GM13976 (cell line): Measurements from ENCODE around the gene GZMM.

Source experiments
- DNase-seq: peaks from one replicate; pipeline ENCODE4 v3.0.0; 2012; ENCODE audit warnings: low spot score
- CTCF ChIP-seq: IDR thresholded peaks from 2 replicates; pipeline ENCODE4 v1.5.1; 2012; ENCODE audit warnings: borderline replicate concordance, mild to moderate bottlenecking; ENCODE audit not compliant: insufficient read depth; ENCODE audit errors: extremely low read depth, missing control alignments, control extremely low read depth
- in situ Hi-C: fragments of 300-500 bp; cut with MboI; formaldehyde crosslinking; loops from one replicate; pipeline ENCODE4 v1.12.0; 2022; ENCODE audit warnings: low sequenced_read_pairs, mixed read lengths, inconsistent platforms; ENCODE audit not compliant: unreplicated experiment

GZMM gene

GRCh38 chr19:541699-542098, 2.2 kb upstream of the GZMM start:
- in situ Hi-C loops: no loop called here
- DNase-seq: no peak

GRCh38 chr19:542173-542866, 1.5 kb upstream of the GZMM start:
- in situ Hi-C loops: no loop called here
- TF ChIP-seq CTCF: no peak
- DNase-seq: no peak

More at GRCh38 chr19:541699-542098, 2.2 kb upstream of the GZMM start:
- no peak for TF ChIP-seq CTCF

- in situ Hi-C loops: no loop called here
- DNase-seq: no peak
- no peak for TF ChIP-seq CTCF
Measured at GRCh38 chr19:547117-547516, 3.3 kb downstream of the GZMM start.

- no peak for DNase-seq
- no peak for TF ChIP-seq CTCF
- in situ Hi-C loops: no loop called here
Measured at GRCh38 chr19:547836-548720, 4.2 kb downstream of the GZMM start.

- no peak for DNase-seq
- TF ChIP-seq CTCF: no peak
- in situ Hi-C loops: no loop called here
Measured at GRCh38 chr19:548886-549830, 5.3 kb downstream of the GZMM start.

- in situ Hi-C loops: no loop called here
- no peak for TF ChIP-seq CTCF
- DNase-seq: no peak
Measured at GRCh38 chr19:554817-555216, 11.0 kb downstream of the GZMM start.
